WI38 (cell line): ENCODE data around the gene CALM1.

Experiments
- H3K4me3 ChIP-seq: 2 replicates; pipeline ENCODE4 v1.5.1; 2011; ENCODE audit warnings: low read depth, mild to moderate bottlenecking, control low read depth, low read length
- CTCF ChIP-seq: IDR thresholded peaks from 2 replicates; pipeline ENCODE4 v1.5.1; 2012; ENCODE audit warnings: low read depth, mild to moderate bottlenecking, control low read depth, low read length

Gene CALM1

DNA sequence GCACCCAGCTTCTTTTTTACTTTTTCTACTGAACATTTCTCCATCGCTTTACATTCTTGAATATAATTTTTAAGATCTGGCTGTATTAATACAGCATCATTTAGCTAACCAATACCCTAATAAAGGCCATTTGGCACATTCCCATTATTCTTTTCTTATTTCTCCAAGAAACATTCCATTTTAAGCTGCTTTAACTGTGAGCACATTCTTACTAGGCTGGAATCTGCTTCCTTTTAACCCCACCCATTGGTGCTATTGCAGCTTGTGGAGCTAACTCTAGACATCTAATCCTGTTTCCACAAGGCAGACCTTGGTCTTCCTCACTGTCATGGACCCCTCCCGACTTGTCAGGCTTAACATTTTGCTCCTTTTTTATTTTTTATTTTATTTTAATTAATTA, 15.2 kb downstream of the CALM1 start:
- no peak for TF ChIP-seq CTCF
- H3K4me3 ChIP-seq = no peak overlapping the region

GRCh38 chr14:90416720-90417119, 19.9 kb downstream of the CALM1 start:
- TF ChIP-seq CTCF = no peak
- H3K4me3 ChIP-seq = no peak overlapping the region

DNA sequence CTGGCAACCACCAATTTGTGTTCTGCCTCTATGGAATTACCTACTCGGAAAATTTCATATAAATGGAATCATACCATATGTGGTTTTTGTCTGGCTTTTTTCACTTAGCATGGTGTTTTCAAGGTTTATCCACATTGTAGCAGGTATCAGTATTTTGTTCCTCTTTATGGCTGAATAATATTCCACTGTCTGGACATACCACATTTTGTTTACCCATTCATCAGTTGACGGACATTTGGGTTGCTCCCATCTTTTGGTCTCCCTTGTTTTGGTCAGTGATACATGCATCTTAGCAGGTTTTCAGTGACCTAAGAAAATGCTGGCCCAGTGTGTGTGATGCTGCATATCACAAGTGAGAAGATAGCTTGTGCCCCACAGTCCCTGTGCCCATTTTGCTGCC, 21.2 kb downstream of the CALM1 start:
- TF ChIP-seq CTCF = no peak

DNA sequence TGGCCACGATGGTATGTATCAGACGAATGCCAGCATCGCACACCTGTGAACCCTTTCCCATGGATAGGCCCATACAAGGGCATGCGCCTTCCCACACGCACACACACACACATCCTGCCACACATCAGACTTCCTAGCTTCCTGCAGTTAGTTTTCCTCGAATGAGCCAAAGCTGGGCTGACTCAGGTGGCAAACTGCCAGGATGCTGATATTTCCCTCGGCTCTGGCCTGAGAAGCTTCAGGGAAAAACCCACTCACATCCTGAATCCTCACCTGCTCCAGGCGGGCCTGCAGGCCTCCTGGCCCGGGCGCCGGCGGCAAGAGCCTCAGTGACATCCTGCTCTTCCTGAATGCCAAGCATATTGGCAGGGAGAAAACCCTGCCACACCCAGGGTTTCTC, 22.4 kb downstream of the CALM1 start:
- no peak overlapping the region for H3K4me3 ChIP-seq
- no peak for TF ChIP-seq CTCF

More for the DNA sequence above, 21.2 kb downstream of the CALM1 start:
- no peak overlapping the region for H3K4me3 ChIP-seq

- H3K4me3 ChIP-seq = no peak overlapping the region
- TF ChIP-seq CTCF = no peak
These were observed 24.3 kb downstream of the CALM1 start for GRCh38 chr14:90421001-90421631.

GRCh38 chr14:90421632-90422020, 24.8 kb downstream of the CALM1 start:
- no peak for TF ChIP-seq CTCF
- no peak overlapping the region for H3K4me3 ChIP-seq

DNA sequence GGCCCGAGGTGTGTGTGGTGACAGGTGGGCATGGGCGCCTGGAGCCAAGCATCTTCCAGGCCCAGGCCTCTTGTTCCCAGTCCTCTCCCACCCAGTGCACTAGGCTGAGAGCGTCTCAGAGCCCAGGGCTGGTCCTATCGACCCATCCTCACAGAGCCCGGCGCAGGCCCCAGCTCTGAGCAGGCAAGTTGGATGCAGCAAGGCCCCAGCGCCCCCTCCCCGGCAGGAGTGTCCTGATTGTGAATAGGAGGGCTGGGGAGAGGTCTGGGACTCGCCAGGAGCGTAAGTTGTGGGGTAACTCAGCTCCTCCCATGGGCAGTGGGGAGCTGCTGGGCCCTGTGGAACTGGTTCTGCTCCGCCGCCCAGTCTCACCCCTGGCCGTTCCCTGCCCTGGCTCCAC, 26.3 kb downstream of the CALM1 start:
- no peak overlapping the region for H3K4me3 ChIP-seq
- TF ChIP-seq CTCF = no peak
